HG03139 (cell line): ENCODE results near the gene C2CD3.
"Not testable (repeated sequence)": the region's sequence is repeated elsewhere in the genome, so short reads cannot be mapped to it uniquely, and the experiment has no call there.

Experiments
- ATAC-seq: cut with Tn5 transposase; IDR thresholded peaks from one replicate; pipeline ENCODE4 v1.9.1; 2021; ENCODE audit not compliant: unreplicated experiment

The C2CD3 gene

DNA sequence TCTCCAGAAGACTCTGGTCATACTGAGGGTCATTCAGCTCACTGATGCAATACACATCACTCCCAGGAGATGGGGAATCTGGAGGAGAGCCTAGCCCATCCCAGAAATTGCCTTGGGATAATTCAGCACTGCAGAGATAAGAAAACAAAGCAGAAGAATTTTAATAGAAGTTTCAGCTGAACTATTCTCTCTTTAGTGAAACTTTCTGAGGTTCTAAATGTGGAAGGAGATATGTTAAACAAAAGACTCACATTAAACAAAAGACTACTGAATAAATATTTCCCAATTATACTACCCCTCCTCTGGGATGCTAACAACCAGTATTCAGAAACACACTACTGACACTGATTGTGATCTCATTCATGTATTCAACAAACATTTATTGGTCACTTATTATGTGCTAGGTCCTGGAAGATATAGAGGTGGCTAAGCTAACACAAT lies 47.8 kb downstream of the C2CD3 start:
- ATAC-seq: no peak

- ATAC-seq: no peak
Observed at GRCh38 chr11:74121804-74122203, 49.0 kb downstream of the C2CD3 start.

GRCh38 chr11:74120260-74121035 lies 50.4 kb downstream of the C2CD3 start:
- not testable (repeated sequence) for ATAC-seq

- ATAC-seq: no peak
Observed at GRCh38 chr11:74116719-74117118, 54.1 kb downstream of the C2CD3 start.

- no peak for ATAC-seq
Observed at GRCh38 chr11:74112877-74113276, 57.9 kb downstream of the C2CD3 start.

- ATAC-seq: no peak
Observed at GRCh38 chr11:74106124-74106523, 64.7 kb downstream of the C2CD3 start.

GRCh38 chr11:74102321-74102720 lies 68.5 kb downstream of the C2CD3 start:
- ATAC-seq: no peak

DNA sequence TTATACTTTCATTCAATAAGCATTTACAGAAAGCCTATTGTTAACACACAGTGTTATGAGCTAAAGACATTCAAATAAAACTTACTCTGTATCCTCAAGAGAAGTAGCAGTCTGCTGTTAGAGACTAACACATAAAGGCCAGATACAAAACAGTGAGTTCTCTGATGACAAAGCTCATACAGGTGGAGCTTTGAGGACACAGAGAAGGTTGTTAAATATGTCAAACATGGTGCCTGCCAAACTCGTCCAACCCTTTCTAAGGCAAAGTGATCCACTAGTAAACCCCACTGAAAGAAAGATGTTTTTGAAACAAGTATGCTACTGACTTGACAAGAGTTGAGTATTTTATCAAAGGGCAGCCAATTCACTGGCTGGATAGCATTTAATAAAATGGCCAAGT lies 70.1 kb downstream of the C2CD3 start:
- no peak for ATAC-seq

DNA sequence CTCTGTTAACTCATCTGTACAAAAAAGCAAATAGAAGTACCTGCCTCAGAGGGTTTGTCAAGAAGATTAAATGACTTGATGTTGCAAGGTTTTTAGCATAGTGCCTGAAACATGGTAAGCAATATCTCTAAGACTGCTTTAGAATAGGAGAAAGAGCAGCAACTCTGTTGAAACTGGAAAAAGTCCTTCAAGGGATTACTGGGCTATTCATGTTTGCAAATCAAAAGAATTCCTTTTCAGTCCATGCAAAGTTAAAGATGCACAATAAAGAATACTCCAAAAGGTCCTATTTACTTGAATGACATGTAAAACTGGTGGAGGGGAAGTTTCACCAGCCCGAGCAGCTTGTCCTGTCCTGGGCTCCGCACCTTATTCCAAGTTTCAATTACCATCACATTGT lies 70.6 kb downstream of the C2CD3 start:
- ATAC-seq: no peak

GRCh38 chr11:74097686-74098237 lies 73.0 kb downstream of the C2CD3 start:
- ATAC-seq: no peak

GRCh38 chr11:74094393-74094792 lies 76.4 kb downstream of the C2CD3 start:
- no peak for ATAC-seq

GRCh38 chr11:74092425-74092824 lies 78.4 kb downstream of the C2CD3 start:
- no peak for ATAC-seq

GRCh38 chr11:74091549-74091948 lies 79.3 kb downstream of the C2CD3 start:
- no peak for ATAC-seq

- no peak for ATAC-seq
Observed at GRCh38 chr11:74090701-74091100, 80.1 kb downstream of the C2CD3 start.

GRCh38 chr11:74086242-74086884 lies 84.4 kb downstream of the C2CD3 start:
- no peak for ATAC-seq

GRCh38 chr11:74085542-74085892 lies 85.3 kb downstream of the C2CD3 start:
- no peak for ATAC-seq

- ATAC-seq: no peak
Observed at GRCh38 chr11:74084796-74085541, 85.8 kb downstream of the C2CD3 start.

- ATAC-seq: not testable (repeated sequence)
Observed at GRCh38 chr11:74083927-74084326, 86.9 kb downstream of the C2CD3 start.

DNA sequence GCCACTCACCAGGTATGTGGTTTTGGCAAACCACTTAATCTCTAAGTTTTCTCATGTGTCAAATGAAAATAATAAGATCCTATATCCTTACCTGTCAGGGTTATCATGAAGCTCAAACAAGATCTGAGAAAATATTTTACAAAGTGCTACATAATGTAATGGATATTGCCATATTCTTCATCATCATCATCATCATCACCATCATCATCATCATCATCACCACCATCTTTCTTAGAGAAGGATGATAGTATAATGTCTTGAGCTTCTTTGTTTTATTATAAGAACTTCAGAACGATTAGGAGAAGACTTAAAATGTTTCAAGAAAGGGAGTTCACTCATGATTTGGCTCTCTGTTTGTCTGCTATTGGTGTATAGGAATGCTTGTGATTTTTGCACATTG lies 89.4 kb downstream of the C2CD3 start:
- no peak for ATAC-seq

DNA sequence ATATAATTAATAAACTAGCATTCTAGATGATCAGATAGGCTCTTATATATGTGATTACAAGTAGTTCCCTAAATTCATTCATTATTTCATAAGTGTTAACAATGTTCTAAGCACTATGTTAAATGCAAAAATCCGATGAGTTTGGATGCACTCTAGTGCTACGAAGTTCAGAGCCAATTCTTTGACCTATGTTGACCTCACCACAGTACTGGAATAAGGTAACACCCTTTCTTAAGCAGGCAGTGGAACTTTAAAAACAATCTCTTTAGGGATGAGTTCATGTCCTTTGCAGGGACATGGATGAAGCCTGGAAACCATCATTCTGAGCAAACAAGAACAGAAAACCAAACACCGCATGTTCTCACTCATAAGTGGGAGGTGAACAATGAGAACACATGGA lies 93.6 kb downstream of the C2CD3 start:
- ATAC-seq: no peak

GRCh38 chr11:74072721-74073120 lies 98.1 kb downstream of the C2CD3 start:
- no peak for ATAC-seq

GRCh38 chr11:74072286-74072685 lies 98.5 kb downstream of the C2CD3 start:
- ATAC-seq: no peak
